Measurements from ENCODE around the gene ELOVL7.

DNA sequence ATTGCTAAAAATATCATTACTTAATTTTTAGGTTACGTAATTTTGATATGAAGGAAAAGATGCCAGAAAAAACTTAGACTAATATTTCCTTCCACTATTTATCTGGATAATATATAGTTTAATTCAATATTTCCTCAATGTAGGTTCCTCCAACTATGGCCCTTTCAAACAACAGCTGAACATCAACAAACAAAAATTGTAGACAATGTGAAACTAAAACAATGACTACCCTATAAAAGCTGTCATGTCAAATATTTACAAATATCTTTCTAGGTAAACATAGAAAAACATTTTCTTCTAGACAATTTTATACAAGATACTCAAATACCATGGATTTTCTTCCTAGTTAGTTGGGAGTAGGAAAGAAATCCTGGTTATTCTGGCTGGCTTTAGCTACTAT is 16.9 kb downstream of the ELOVL7 start:
- TF ChIP-seq EP300 (IDR thresholded peaks at IDR 0.05) (no peak), POLR2A (IDR thresholded peaks at IDR 0.05) (no peak)
- TF ChIP-seq, protein P1, sequence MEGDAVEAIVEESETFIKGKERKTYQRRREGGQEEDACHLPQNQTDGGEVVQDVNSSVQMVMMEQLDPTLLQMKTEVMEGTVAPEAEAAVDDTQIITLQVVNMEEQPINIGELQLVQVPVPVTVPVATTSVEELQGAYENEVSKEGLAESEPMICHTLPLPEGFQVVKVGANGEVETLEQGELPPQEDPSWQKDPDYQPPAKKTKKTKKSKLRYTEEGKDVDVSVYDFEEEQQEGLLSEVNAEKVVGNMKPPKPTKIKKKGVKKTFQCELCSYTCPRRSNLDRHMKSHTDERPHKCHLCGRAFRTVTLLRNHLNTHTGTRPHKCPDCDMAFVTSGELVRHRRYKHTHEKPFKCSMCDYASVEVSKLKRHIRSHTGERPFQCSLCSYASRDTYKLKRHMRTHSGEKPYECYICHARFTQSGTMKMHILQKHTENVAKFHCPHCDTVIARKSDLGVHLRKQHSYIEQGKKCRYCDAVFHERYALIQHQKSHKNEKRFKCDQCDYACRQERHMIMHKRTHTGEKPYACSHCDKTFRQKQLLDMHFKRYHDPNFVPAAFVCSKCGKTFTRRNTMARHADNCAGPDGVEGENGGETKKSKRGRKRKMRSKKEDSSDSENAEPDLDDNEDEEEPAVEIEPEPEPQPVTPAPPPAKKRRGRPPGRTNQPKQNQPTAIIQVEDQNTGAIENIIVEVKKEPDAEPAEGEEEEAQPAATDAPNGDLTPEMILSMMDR (IDR thresholded peaks at IDR 0.05) = no peak

Data from ovary (tissue), 3 donors.